ENCODE measurements around the gene AFF3. TPM values are rescaled to one million over a fixed set of nuclear protein-coding genes. Genes with fewer than 3 reads are reported as not detected.

The AFF3 gene
- total RNA-seq, 1 experiment from 2014 or later = not detected

DNA sequence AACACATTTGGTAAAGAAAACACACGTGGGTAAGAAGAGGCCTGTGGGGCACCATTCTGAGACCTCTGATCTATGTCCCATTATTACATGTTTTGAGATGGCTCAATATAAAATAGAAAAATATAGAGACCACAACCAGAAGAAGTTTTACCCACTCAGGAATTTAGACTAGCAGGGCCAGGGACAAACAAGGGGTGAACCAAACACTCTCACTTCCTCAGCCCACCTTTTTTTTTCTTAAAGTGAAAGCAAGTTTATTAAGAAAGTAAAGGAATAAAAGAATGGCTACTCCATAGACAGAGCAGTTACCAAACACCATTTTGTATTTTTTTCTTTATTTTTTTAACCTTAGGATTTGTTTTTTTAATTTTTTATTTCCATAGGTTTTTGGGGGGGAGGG lies 533.5 kb downstream of the AFF3 start:
- Mint-ChIP-seq H3K27me3 (ENCODE audit: unreplicated experiment) (peaks cover 57% of the 10 kb centered on the region), H3K27ac (ENCODE audit: unreplicated experiment) (no peak overlapping the region), H3K9me3 (ENCODE audit: low read depth, unreplicated experiment) (no peaks in the 10 kb centered on the region), H3K4me3 (ENCODE audit: low read depth, unreplicated experiment) (no peak overlapping the region), H3K36me3 (ENCODE audit: insufficient read depth, unreplicated experiment) (no peaks in the 10 kb centered on the region), H3K4me1 (ENCODE audit: low read depth, unreplicated experiment) (no peaks in the 10 kb centered on the region)
- BruUV-seq (replicated peaks) = no TSS peak
- TF ChIP-seq CTCF (IDR thresholded peaks at IDR 0.05; ENCODE audit: unreplicated experiment) = no peak
- intact Hi-C loops (cut with micrococcal nuclease; ENCODE audit: unreplicated experiment) = no loop called here
- CTCF ChIA-PET = no interaction called here
- DNase-seq = no peak

DNA sequence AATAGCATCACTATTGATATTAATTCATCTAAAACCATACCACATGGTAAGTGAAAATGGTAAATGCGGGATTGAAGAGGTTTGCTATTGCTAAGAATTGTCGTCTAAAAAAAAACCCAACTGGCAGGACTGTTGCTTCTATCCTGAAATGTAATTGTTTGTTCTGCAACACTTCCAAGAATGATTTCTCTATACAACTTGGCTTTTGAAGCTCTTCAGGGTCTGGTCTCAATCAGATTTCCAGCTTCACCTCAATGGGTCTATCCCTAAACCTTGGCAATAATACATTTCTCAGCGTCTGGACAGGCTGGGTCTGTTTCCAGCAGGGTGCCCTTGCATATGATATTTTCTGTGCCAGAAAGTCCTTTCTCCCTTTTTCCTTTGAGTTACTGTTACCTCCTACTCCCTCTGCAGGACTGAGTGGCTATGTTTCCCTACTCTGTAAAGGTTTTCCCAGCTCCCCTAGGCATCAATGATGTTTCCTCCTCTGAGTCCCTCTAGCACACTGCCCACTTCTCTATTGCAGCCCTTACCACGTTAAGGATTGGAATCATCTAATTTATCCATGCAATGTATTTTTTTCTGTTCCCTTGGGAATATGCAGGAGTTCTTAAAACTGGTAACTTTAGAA lies 534.4 kb downstream of the AFF3 start:
- TF ChIP-seq CTCF (IDR thresholded peaks at IDR 0.05; ENCODE audit: unreplicated experiment) = no peak
- CTCF ChIA-PET = no interaction called here
- BruUV-seq (replicated peaks) = no TSS peak
- Mint-ChIP-seq H3K9me3 (ENCODE audit: low read depth, unreplicated experiment) (no peaks in the 10 kb centered on the region), H3K27ac (ENCODE audit: unreplicated experiment) (no peak overlapping the region), H3K27me3 (ENCODE audit: unreplicated experiment) (peaks cover 59% of the 10 kb centered on the region), H3K36me3 (ENCODE audit: insufficient read depth, unreplicated experiment) (no peaks in the 10 kb centered on the region), H3K4me1 (ENCODE audit: low read depth, unreplicated experiment) (no peaks in the 10 kb centered on the region), H3K4me3 (ENCODE audit: low read depth, unreplicated experiment) (no peak overlapping the region)
- no peak for DNase-seq
- intact Hi-C loops (cut with micrococcal nuclease; ENCODE audit: unreplicated experiment) = no loop called here

- no TSS peak for BruUV-seq (replicated peaks)
- Mint-ChIP-seq H3K27ac (ENCODE audit: unreplicated experiment) (no peak overlapping the region), H3K4me3 (ENCODE audit: low read depth, unreplicated experiment) (no peak overlapping the region), H3K36me3 (ENCODE audit: insufficient read depth, unreplicated experiment) (no peaks in the 10 kb centered on the region), H3K27me3 (ENCODE audit: unreplicated experiment) (peaks cover 65% of the 10 kb centered on the region), H3K9me3 (ENCODE audit: low read depth, unreplicated experiment) (no peaks in the 10 kb centered on the region), H3K4me1 (ENCODE audit: low read depth, unreplicated experiment) (no peaks in the 10 kb centered on the region)
- no peak for DNase-seq
- CTCF ChIA-PET = no interaction called here
- no peak for TF ChIP-seq CTCF (IDR thresholded peaks at IDR 0.05; ENCODE audit: unreplicated experiment)
- intact Hi-C loops (cut with micrococcal nuclease; ENCODE audit: unreplicated experiment) = no loop called here
These were observed 534.9 kb downstream of the AFF3 start for GRCh38 chr2:99607454-99607853.

GRCh38 chr2:99605036-99605435 lies 537.4 kb downstream of the AFF3 start:
- no peak for DNase-seq
- Mint-ChIP-seq H3K9me3 (ENCODE audit: low read depth, unreplicated experiment) (no peaks in the 10 kb centered on the region), H3K36me3 (ENCODE audit: insufficient read depth, unreplicated experiment) (no peaks in the 10 kb centered on the region), H3K4me1 (ENCODE audit: low read depth, unreplicated experiment) (no peaks in the 10 kb centered on the region), H3K4me3 (ENCODE audit: low read depth, unreplicated experiment) (no peak overlapping the region), H3K27ac (ENCODE audit: unreplicated experiment) (no peak overlapping the region), H3K27me3 (ENCODE audit: unreplicated experiment) (peaks cover 73% of the 10 kb centered on the region)
- intact Hi-C loops (cut with micrococcal nuclease; ENCODE audit: unreplicated experiment) = no loop called here
- BruUV-seq (replicated peaks) = no TSS peak
- no peak for TF ChIP-seq CTCF (IDR thresholded peaks at IDR 0.05; ENCODE audit: unreplicated experiment)
- CTCF ChIA-PET = no interaction called here

Data from Calu3 (cell line).